HG02981 (cell line): Measurements from ENCODE around the gene ZBTB20.
A peak's percentile ranks its signal among the peaks of the same experiment; 100 is the strongest.

Experiments used
- ATAC-seq: cut with Tn5 transposase; IDR thresholded peaks from one replicate; pipeline ENCODE4 v1.9.1; 2021; ENCODE audit warnings: mild to moderate bottlenecking, moderate library complexity; ENCODE audit not compliant: unreplicated experiment

The ZBTB20 gene

GRCh38 chr3:114328345-114328744, 818.7 kb downstream of the ZBTB20 start:
- ATAC-seq: no peak

GRCh38 chr3:114327665-114328064, 819.4 kb downstream of the ZBTB20 start:
- ATAC-seq: no peak

- ATAC-seq: peak; percentile 69
Measured at GRCh38 chr3:114323546-114324254, 823.4 kb downstream of the ZBTB20 start.

GRCh38 chr3:114320246-114320645, 826.8 kb downstream of the ZBTB20 start:
- no peak for ATAC-seq

GRCh38 chr3:114319453-114319852, 827.6 kb downstream of the ZBTB20 start:
- no peak for ATAC-seq

GRCh38 chr3:114318295-114318694, 828.8 kb downstream of the ZBTB20 start:
- ATAC-seq: no peak

GRCh38 chr3:114314282-114314681, 832.8 kb downstream of the ZBTB20 start:
- ATAC-seq: no peak

- no peak for ATAC-seq
Measured at GRCh38 chr3:114313426-114313825, 833.7 kb downstream of the ZBTB20 start.

GRCh38 chr3:114310695-114311094, 836.4 kb downstream of the ZBTB20 start:
- no peak for ATAC-seq

GRCh38 chr3:114308830-114309229, 838.3 kb downstream of the ZBTB20 start:
- ATAC-seq: peak; percentile 60

GRCh38 chr3:114308377-114308776, 838.7 kb downstream of the ZBTB20 start:
- ATAC-seq: no peak

GRCh38 chr3:114307832-114308231, 839.3 kb downstream of the ZBTB20 start:
- no peak for ATAC-seq

- ATAC-seq: no peak
Measured at GRCh38 chr3:114307222-114307830, 839.8 kb downstream of the ZBTB20 start.

- ATAC-seq: no peak
Measured at GRCh38 chr3:114299941-114300624, 847.0 kb downstream of the ZBTB20 start.

- ATAC-seq: peak; percentile 50
Measured at GRCh38 chr3:114299421-114299820, 847.7 kb downstream of the ZBTB20 start.

GRCh38 chr3:114295946-114296345, 851.1 kb downstream of the ZBTB20 start:
- ATAC-seq: no peak

- ATAC-seq: no peak
Measured at GRCh38 chr3:114294940-114295480, 852.1 kb downstream of the ZBTB20 start.

GRCh38 chr3:114293838-114294535, 853.1 kb downstream of the ZBTB20 start, which contains the start of gene TIGIT:
Gene TIGIT (plus strand): TSS chr3:114294028. CDS start chr3:114294062, 34 bp downstream.
- no peak for ATAC-seq

- peak; percentile 86 for ATAC-seq
Measured at GRCh38 chr3:114290911-114291901, 855.9 kb downstream of the ZBTB20 start.

- ATAC-seq: no peak
Measured at GRCh38 chr3:114286266-114286665, 860.8 kb downstream of the ZBTB20 start.
